DND-41 (cell line): Measurements from ENCODE around the gene PEX19.

Experiments
- ATAC-seq: fragments of 200-7000 bp; cut with Tn5 transposase; 3 replicates; pipeline ENCODE4 v1.9.1; 2021; ENCODE audit warnings: low read depth; ENCODE audit not compliant: insufficient read depth
- DNase-seq: peaks from one replicate; pipeline ENCODE4 v3.0.0-alpha.2; 2020
- H2AFZ ChIP-seq: 2 replicates; pipeline ENCODE4 v1.6.0; 2012; ENCODE audit warnings: low read depth, low read length
- H3K27ac ChIP-seq: 2 replicates; pipeline ENCODE4 v1.5.1; 2012; ENCODE audit warnings: low read length, inconsistent platforms
- H3K27me3 ChIP-seq: fragments of 200-600 bp; sonication (generic); 2 replicates; pipeline ENCODE4 v1.6.0; 2012; ENCODE audit warnings: low read length, mild to moderate bottlenecking, inconsistent platforms; ENCODE audit not compliant: insufficient read depth, poor library complexity
- H3K36me3 ChIP-seq: 2 replicates; pipeline ENCODE4 v1.5.1; 2012; ENCODE audit warnings: low read length, inconsistent platforms; ENCODE audit not compliant: insufficient read depth
- H3K4me1 ChIP-seq: 2 replicates; pipeline ENCODE4 v1.5.1; 2012; ENCODE audit warnings: mild to moderate bottlenecking, low read length; ENCODE audit not compliant: insufficient read depth
- H3K4me2 ChIP-seq: 2 replicates; pipeline ENCODE4 v1.6.0; 2012; ENCODE audit warnings: mild to moderate bottlenecking, moderate library complexity, low read length, inconsistent platforms; ENCODE audit not compliant: insufficient read depth
- H3K4me3 ChIP-seq, 2 experiments: fragments of 200-600 bp in 1 of 2; shearing (Covaris generic) in 1 of 2; 2 replicates each; pipeline ENCODE4 v1.5.1; 2012 to 2016; ENCODE audit warnings: inconsistent platforms in 2 of 2, low read length in 2 of 2, mild to moderate bottlenecking in 2 of 2, low read depth in 1 of 2, moderate library complexity in 1 of 2
- H3K79me2 ChIP-seq: 2 replicates; pipeline ENCODE4 v1.6.0; 2012; ENCODE audit warnings: low read length, inconsistent platforms; ENCODE audit not compliant: insufficient read depth
- H3K9ac ChIP-seq: 2 replicates; pipeline ENCODE4 v1.6.0; 2012; ENCODE audit warnings: low read depth, mild to moderate bottlenecking, inconsistent platforms, low read length, moderate library complexity
- H3K9me3 ChIP-seq: 2 replicates; pipeline ENCODE4 v1.5.1; 2012; ENCODE audit warnings: low read length, moderate library complexity, mild to moderate bottlenecking, inconsistent platforms; ENCODE audit not compliant: insufficient read depth, severe bottlenecking
- H4K20me1 ChIP-seq: 2 replicates; pipeline ENCODE4 v1.6.0; 2012; ENCODE audit warnings: low read length; ENCODE audit not compliant: insufficient read depth
- EZH2 ChIP-seq: IDR thresholded peaks from 3 replicates; pipeline ENCODE4 v1.6.1; 2012; ENCODE audit warnings: borderline replicate concordance, low read depth, mild to moderate bottlenecking, moderate library complexity, low read length, inconsistent platforms; ENCODE audit not compliant: severe bottlenecking
- TF ChIP-seq, protein P1 (sequence below): IDR thresholded peaks from 2 replicates; pipeline ENCODE4 v1.5.1; 2012; ENCODE audit warnings: borderline replicate concordance, low read length, moderate library complexity, mild to moderate bottlenecking; ENCODE audit not compliant: poor library complexity, severe bottlenecking; ENCODE audit errors: extremely low read depth

The PEX19 gene

GRCh38 chr1:160308451-160309184 lies 23.7 kb upstream of the PEX19 start:
- H3K4me3 ChIP-seq: no peak overlapping the region
- no peaks in the 10 kb centered on the region for H4K20me1 ChIP-seq
- no peak overlapping the region for H3K27ac ChIP-seq

GRCh38 chr1:160307118-160307791 lies 22.3 kb upstream of the PEX19 start:
- Histone ChIP-seq H3K9ac (no peak overlapping the region), H3K4me2 (no peak overlapping the region), H3K27me3 (no peaks in the 10 kb centered on the region), H3K9me3 (no peaks in the 10 kb centered on the region), H3K36me3 (peaks cover 89% of the 10 kb centered on the region), H3K4me1 (no peaks in the 10 kb centered on the region), H2AFZ (no peak overlapping the region), H3K4me3 (no peak overlapping the region), H4K20me1 (no peaks in the 10 kb centered on the region), H3K27ac (no peak overlapping the region), H3K79me2 (no peaks in the 10 kb centered on the region)
- TF ChIP-seq, protein P1, sequence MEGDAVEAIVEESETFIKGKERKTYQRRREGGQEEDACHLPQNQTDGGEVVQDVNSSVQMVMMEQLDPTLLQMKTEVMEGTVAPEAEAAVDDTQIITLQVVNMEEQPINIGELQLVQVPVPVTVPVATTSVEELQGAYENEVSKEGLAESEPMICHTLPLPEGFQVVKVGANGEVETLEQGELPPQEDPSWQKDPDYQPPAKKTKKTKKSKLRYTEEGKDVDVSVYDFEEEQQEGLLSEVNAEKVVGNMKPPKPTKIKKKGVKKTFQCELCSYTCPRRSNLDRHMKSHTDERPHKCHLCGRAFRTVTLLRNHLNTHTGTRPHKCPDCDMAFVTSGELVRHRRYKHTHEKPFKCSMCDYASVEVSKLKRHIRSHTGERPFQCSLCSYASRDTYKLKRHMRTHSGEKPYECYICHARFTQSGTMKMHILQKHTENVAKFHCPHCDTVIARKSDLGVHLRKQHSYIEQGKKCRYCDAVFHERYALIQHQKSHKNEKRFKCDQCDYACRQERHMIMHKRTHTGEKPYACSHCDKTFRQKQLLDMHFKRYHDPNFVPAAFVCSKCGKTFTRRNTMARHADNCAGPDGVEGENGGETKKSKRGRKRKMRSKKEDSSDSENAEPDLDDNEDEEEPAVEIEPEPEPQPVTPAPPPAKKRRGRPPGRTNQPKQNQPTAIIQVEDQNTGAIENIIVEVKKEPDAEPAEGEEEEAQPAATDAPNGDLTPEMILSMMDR: no peak
- TF ChIP-seq EZH2: no peak
- DNase-seq: no peak
- ATAC-seq: no peak

More at GRCh38 chr1:160308451-160309184, 23.7 kb upstream of the PEX19 start:
- Histone ChIP-seq H3K4me2 (no peak overlapping the region), H3K4me1 (no peaks in the 10 kb centered on the region), H3K9me3 (no peaks in the 10 kb centered on the region), H3K27me3 (no peaks in the 10 kb centered on the region), H3K79me2 (no peaks in the 10 kb centered on the region), H2AFZ (no peak overlapping the region), H3K36me3 (peaks cover 91% of the 10 kb centered on the region), H3K9ac (no peak overlapping the region)
- no peak for ATAC-seq
- DNase-seq: no peak
- TF ChIP-seq EZH2: no peak
- TF ChIP-seq, protein P1: no peak

DNA sequence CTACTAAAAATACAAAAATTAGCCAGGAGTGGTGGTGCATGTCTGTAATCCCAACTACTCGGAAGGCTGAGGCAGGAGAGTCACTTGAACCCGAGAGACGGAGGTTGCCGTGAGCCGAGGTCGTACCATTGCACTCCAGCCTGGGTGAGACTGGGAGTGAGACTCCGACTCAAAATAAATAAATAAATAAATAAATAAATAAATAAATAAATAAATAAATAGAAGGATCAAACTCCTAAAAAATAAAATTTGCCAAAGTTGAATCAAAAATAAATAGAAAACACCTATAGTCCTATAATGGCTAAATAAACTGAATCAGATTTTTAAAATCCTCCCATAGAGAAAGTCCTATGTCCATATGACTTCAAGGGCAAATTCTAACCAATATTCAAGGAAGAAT lies 15.2 kb upstream of the PEX19 start:
- ATAC-seq: no peak
- no peaks in the 10 kb centered on the region for H3K79me2 ChIP-seq

More for the DNA sequence above, 15.2 kb upstream of the PEX19 start:
- H3K9me3 ChIP-seq: no peaks in the 10 kb centered on the region
- H3K27me3 ChIP-seq: no peaks in the 10 kb centered on the region
- H3K4me2 ChIP-seq: no peak overlapping the region
- H2AFZ ChIP-seq: no peak overlapping the region
- no peaks in the 10 kb centered on the region for H3K4me1 ChIP-seq
- no peaks in the 10 kb centered on the region for H4K20me1 ChIP-seq
- no peak for TF ChIP-seq EZH2
- TF ChIP-seq, protein P1: no peak
- no peak overlapping the region for H3K9ac ChIP-seq
- H3K4me3 ChIP-seq: no peak overlapping the region
- H3K36me3 ChIP-seq: peaks cover 84% of the 10 kb centered on the region
- no peak for DNase-seq
- no peak overlapping the region for H3K27ac ChIP-seq
